GM12891 (cell line): ENCODE data around the gene HMGN4.

Experiments
- DNase-seq: peaks from one replicate; pipeline ENCODE4 v3.0.0; 2011; ENCODE audit warnings: low spot score; ENCODE audit not compliant: insufficient read length
- FAIRE-seq: peaks from 2 replicates; lab custom pipeline; 2011; peaks lifted over from hg19 to GRCh38; lab: Jason Lieb, UNC
- PAX5 ChIP-seq: IDR thresholded peaks from 2 replicates; pipeline ENCODE4 v1.6.1; 2011; ENCODE audit warnings: low read length, moderate library complexity, mild to moderate bottlenecking; ENCODE audit not compliant: insufficient read depth, severe bottlenecking
- POLR2A ChIP-seq: IDR thresholded peaks from 2 replicates; pipeline ENCODE4 v1.6.1; 2011; ENCODE audit warnings: low read depth, low read length, control low read depth
- POLR2AphosphoS5 ChIP-seq: IDR thresholded peaks from 2 replicates; pipeline ENCODE4 v1.6.1; 2011; ENCODE audit warnings: low read depth, low read length, control low read depth
- POU2F2 ChIP-seq: IDR thresholded peaks from 2 replicates; pipeline ENCODE4 v1.6.1; 2011; ENCODE audit warnings: low read depth, mild to moderate bottlenecking, control low read depth, low read length, moderate library complexity
- SPI1 ChIP-seq: IDR thresholded peaks from 2 replicates; pipeline ENCODE4 v1.6.1; 2011; ENCODE audit warnings: low read depth, low read length, control low read depth
- TAF1 ChIP-seq: IDR thresholded peaks from 2 replicates; pipeline ENCODE4 v1.6.1; 2011; ENCODE audit warnings: low read depth, low read length, control low read depth

The HMGN4 gene

DNA sequence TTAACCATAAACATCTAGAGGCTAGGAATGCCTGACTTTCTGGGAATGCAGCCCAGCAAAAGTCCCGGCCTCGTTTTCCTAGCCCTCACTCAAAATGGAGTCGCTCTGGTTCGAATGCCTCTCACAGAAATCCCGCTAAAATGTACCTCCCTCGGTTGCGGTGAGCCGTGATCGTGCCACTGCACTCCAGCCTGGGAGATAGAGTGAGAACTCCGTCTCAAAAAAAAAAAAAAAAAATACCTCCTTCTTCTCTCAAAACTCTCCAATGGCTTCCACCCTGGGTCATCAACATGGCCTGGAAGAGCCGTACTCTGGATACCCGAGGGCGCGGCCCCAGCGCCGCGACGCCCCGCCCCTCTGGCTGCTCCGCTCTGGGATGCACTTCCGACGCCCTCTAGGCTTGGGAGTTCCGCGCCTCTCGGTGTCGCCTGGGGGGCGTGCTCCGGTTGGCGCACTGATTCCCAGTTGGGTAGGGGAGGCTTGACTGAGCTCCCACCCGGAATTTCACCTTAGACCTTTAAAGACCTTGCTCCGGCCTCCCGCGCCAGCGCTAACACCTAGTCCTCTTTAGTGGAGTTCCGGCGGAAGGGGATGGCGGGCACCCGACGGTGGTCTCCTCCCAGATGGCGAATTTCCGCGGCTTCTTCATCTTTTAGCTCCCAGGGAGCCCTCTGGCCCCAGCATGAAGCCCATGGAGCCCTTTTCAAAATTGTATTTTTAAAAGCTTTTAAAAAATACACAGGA lies 12.3 kb downstream of the HMGN4 start:
- no peak for TF ChIP-seq POLR2AphosphoS5
- no peak for TF ChIP-seq SPI1
- TF ChIP-seq POU2F2 = peak; percentile 16; the same call in 1 of the 2 replicates
- no peak for FAIRE-seq
- DNase-seq = no peak

DNA sequence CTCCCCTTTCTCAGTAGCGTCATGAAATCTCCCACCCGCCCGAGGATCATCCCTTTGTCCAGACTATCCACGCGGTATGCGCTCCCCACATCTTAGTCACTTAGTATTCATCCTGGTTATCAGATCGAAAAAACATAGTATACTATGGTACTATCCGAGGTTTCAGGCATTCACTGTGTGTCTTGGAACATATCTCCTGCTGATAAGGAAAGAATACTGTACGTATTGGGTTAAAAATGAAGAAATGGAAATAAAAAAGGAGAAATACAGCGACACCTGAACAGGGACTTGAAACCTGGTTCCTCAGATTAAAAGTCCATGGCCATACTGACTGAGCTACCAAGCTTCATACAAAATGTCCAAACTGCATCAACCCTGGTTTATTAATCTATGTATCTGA lies 14.0 kb downstream of the HMGN4 start:
- no peak for FAIRE-seq
- TF ChIP-seq POU2F2 = no peak
- TF ChIP-seq PAX5 = no peak
- TF ChIP-seq POLR2A = no peak
- no peak for TF ChIP-seq SPI1
- no peak for TF ChIP-seq TAF1
- TF ChIP-seq POLR2AphosphoS5 = no peak

DNA sequence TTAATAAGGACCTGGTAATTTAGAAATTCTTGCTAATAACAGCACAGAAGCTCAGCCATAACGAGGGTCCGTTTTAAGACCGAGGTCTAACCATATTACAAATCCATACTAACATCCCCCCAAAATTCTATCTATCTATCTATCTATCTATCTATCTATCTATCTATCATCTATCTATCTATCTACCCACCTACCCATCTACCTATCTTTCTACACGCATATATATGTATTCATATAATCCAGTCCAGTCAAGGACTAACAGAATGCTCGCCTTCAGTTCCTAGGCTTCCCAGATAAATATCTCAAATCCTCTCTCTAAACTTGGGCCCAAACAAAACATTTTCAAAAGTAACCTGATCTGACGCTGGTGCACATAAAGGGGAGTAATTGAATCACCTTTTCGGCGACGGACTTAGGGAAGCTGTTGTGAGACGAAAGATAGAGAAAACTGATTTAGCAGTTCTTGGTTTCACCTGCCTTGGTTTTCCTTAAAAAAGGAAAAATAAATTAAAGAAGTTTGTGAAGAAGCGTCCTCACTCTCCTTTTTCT lies 14.5 kb downstream of the HMGN4 start:
- DNase-seq (no peak), FAIRE-seq (no peak)

More for the DNA sequence above, 14.0 kb downstream of the HMGN4 start:
- no peak for DNase-seq

DNA sequence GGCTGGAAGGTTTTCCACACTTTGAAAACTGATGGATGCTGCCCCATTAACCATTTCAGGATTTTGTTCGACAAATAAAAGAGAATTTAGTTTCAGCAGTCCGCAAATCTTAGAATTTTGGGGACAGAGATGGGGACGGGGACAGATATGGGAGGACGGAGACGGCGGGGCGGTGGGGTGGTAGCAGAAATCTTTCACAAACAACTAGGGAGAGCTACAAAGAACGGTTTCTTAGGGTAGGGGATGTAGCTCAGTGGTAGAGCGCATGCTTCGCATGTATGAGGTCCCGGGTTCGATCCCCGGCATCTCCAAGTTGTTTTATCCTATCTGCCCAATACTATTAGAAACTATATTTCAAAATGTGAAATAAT lies 15.1 kb downstream of the HMGN4 start:
- DNase-seq (no peak), FAIRE-seq (no peak)
- TF ChIP-seq TAF1 (no peak), SPI1 (no peak), POLR2A (no peak), POLR2AphosphoS5 (no peak), POU2F2 (no peak), PAX5 (no peak)

More for the DNA sequence above, 14.5 kb downstream of the HMGN4 start:
- TF ChIP-seq POLR2A (no peak), PAX5 (no peak), POU2F2 (no peak), SPI1 (no peak), POLR2AphosphoS5 (no peak)

DNA sequence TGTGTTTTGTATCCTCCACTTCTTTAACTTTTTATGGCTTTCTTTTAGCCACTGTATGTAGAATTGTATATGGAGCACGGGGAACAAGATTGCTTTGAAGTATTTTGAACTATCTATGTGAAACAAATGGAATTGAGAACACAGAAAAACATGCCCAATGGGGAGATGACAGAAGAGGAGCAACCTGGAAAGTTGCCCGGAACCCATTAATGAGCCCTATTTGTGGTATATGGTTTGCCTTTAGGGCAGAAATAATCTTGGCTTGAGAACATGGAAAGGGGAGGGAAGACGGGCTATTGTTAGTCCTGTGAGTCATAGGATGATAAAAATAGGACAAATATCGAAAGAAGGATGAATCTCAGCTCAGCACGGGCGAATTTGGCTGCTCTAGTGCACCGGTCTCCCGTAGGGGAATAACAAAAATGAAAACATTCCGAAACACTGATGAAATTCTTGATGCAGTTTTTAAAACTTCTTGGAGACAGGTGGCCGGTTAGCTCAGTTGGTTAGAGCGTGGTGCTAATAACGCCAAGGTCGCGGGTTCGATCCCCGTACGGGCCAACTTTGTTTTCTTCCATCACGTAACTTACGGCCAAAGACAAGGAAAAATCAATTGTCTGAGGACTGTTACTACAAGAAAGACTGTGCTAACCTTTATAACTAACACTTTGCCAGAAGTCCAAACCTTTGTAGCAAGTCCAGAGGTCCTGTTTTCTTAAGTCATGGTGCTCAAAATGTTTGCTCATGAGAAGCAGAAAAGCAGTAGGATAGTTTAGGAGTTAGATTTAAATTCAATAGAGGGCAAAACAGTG lies 15.7 kb downstream of the HMGN4 start:
- peak; percentile 79 for FAIRE-seq
- DNase-seq = no peak
- TF ChIP-seq SPI1 = no peak
- 0 out of 2 replicates have a peak, but pooled peaks have one; percentile 32 for TF ChIP-seq POU2F2
- TF ChIP-seq POLR2A = no peak

DNA sequence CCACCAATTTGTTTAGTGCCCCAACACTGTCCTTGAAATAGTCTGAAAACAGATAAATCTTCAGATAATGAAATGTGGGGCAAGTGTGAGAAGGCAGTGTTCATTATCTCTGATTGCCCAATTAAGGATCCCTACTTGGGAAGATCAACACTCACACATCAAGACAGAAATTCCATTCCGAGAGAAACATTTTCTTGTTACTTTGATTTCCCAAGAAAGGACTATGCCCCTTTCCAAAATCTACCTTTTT lies 16.2 kb downstream of the HMGN4 start:
- no peak for DNase-seq
- peak; percentile 48 for FAIRE-seq
- TF ChIP-seq TAF1 (no peak), POLR2A (no peak), SPI1 (no peak), PAX5 (no peak), POLR2AphosphoS5 (no peak), POU2F2 (no peak)

DNA sequence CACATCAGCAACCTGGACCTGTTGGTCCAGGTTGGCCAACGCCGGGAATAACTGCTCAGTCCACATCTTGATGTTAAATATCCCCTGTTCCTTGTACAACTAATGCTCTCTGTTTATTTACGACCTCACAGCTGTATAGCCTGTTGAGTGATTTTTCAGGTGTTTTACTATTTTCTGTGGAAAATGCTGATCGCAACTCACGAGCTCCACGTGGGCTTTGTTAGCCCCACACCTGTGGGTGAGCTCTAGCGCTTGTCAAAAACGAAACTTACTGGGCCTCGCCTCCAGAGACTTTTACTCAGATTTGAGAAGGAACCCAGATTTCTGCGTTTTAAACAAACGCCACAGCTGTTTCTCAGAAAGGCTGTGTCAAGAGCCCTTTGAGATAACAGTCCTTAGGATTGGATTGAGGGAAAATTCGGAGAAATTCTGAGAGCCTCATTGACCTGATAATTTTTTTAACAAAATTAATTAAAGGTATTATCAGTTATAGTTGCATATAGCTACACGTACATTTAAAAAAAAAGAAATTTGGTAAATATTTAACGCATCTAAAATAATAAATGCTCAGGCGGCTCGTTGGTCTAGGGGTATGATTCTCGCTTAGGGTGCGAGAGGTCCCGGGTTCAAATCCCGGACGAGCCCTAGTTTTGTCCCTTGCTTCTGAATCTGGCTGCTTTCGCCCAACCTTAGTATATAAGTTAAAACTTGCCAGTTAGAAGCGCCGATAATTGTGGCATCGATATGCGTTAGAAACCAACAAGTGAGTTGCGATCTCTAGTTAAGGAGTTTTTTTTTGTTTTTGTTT lies 16.7 kb downstream of the HMGN4 start:
- DNase-seq (no peak), FAIRE-seq (peak; percentile 68)
- TF ChIP-seq POU2F2 (no peak), POLR2A (no peak)

DNA sequence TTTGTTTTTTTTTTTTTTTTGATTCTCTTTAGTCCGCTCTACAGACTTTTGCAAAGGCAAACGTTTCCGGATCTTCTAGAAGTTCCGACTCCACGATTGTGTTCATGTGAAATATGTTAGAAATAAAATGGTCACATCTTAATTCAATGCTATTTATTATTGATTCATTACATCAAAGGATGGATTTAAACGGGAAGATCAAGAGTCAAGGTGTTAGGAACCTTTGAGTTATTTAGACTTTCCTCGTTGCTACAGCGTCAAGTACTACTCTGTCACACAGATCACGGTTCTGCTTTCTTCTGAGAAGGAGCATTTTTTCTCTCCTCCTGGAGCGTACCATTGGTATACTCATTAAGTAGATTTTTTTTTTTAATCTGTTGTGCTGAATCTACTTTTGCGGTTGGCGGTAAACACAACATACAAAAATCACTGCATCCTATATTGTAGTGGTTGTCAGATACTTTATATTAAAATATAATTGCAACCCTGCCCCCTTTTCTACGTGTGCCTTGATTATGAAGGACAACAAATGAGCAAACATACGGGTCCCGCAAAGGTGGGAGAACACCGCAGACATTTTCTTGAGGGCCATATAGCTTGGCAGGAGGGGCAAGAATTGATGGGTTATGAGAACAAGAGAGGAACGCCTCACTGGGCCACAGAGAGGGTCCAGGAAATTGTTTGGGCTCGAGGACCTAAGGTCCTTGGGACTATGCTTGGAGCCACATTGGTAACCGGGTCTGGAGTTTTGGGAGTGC lies 17.5 kb downstream of the HMGN4 start:
- TF ChIP-seq TAF1 = no peak
- TF ChIP-seq PAX5 = no peak
- TF ChIP-seq SPI1 = no peak
- no peak for TF ChIP-seq POLR2A
- no peak for TF ChIP-seq POU2F2
- no peak for TF ChIP-seq POLR2AphosphoS5
- DNase-seq (no peak), FAIRE-seq (no peak)

DNA sequence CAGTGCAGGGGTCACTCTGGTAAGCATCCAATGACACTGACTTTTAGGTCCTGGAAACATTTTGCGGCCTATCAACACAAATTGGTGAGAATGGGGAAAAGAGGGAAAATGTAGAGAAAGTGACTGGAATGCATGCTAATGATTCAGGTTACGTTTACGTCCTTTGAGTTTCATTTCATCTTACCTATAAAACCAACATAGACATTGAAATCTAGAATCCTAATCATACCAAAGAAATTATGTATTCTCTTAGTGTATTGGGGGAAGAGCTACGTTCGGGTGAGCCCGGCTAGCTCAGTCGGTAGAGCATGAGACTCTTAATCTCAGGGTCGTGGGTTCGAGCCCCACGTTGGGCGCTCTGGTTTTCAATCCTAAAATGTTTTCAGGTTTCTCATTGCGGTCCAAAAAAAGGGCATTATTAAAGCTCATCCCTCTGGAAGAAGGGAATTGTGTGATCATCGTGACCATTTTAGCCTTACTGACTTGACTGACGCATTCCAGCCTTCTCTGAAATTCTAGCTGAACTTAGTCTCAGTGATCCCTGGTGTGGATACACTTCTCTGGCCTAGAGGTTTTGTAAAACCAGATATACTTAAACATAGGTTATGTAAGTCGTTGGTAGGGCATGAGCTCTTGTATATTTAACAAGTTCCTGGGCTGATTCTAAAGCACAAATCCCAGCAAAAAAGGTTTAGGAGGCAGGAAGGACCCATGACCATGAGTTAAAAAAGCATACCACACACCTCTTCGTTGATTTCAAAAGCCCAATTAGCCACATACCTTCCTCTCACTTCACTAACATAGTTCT lies 18.3 kb downstream of the HMGN4 start:
- no peak for FAIRE-seq
- no peak for DNase-seq

More for the DNA sequence above, 18.3 kb downstream of the HMGN4 start:
- TF ChIP-seq TAF1 = no peak
- no peak for TF ChIP-seq POLR2A
- TF ChIP-seq POLR2AphosphoS5 = no peak
- TF ChIP-seq SPI1 = no peak
- TF ChIP-seq POU2F2 = no peak
- no peak for TF ChIP-seq PAX5
